Activated CD4-positive, alpha-beta T cell treated with anti-CD3 and anti-CD28 coated beads, Interleukin-2, amount 10 ng/mL, durations not matched to agents 24 days and 14 days (primary cell): ENCODE results near the gene PIK3C2G. TPM values are rescaled to one million over a fixed set of nuclear protein-coding genes. Genes with fewer than 3 reads are reported as not detected.
"Not testable (repeated sequence)": the region's sequence is repeated elsewhere in the genome, so short reads cannot be mapped to it uniquely, and the experiment has no call there.

Experiments
- DNase-seq: peaks from one replicate; pipeline ENCODE4 v3.0.0; 2022
- H3K27ac Mint-ChIP-seq: one replicate; pipeline ENCODE4 v1.8.0; 2022; ENCODE audit warnings: mild to moderate bottlenecking, mixed read lengths
- H3K27me3 Mint-ChIP-seq: one replicate; pipeline ENCODE4 v1.8.0; 2022; ENCODE audit warnings: mixed read lengths
- H3K36me3 Mint-ChIP-seq: one replicate; pipeline ENCODE4 v1.8.0; 2022; ENCODE audit warnings: low read depth, mild to moderate bottlenecking, mixed read lengths
- H3K4me1 Mint-ChIP-seq: one replicate; pipeline ENCODE4 v1.8.0; 2021; ENCODE audit warnings: mixed read lengths
- H3K4me3 Mint-ChIP-seq: one replicate; pipeline ENCODE4 v1.8.0; 2022; ENCODE audit warnings: mild to moderate bottlenecking, moderate library complexity, mixed read lengths
- H3K9me3 Mint-ChIP-seq: one replicate; pipeline ENCODE4 v1.8.0; 2021; ENCODE audit warnings: mixed read lengths
- intact Hi-C: fragments of 100-400 bp; cut with micrococcal nuclease; formaldehyde crosslinking; loops from one replicate; pipeline ENCODE4 v1.15.1; 2023
- total RNA-seq: library from RNA; stranded (reverse); gene quantifications from 2 replicates; pipeline ENCODE4 v1.2.3, GENCODE V29; 2022

Gene PIK3C2G
- total RNA-seq, 1 donor from 2014 or later = not detected

DNA sequence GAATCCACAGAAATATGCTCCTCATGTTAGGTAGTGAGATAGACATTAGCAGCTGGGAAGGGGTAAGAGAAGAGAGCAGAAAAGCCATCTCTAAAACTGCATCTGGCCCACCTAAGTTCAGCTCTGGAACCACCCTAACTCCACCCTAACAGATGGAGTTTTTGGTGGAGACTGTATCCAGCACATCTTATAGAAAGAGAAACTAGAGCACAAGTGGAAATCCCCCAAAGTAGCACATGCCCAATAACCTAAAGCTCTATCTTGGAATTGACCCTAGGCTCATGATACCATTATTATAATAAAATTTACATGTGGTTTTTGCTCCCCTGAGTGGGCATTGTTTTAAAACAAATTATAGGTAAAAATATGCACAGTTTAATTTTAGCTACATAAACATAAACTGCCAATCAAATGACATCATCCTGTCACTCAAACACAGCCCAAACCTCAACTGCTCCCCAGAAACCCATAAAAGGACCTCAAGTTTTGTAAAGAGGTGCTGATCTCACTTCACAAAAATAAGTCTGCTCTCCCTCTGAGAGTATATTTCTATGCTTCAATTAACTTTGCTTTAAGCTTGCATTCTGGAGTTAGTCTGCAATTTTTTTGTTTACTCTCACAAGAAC, 206.4 kb downstream of the PIK3C2G start:
- H3K4me3 Mint-ChIP-seq = no peak overlapping the region
- DNase-seq = no peak
- H3K27me3 Mint-ChIP-seq = no peaks in the 10 kb centered on the region
- no peaks in the 10 kb centered on the region for H3K4me1 Mint-ChIP-seq
- H3K9me3 Mint-ChIP-seq = peaks cover 3% of the 10 kb centered on the region
- H3K36me3 Mint-ChIP-seq = no peaks in the 10 kb centered on the region
- intact Hi-C loops = no loop called here
- no peak overlapping the region for H3K27ac Mint-ChIP-seq

DNA sequence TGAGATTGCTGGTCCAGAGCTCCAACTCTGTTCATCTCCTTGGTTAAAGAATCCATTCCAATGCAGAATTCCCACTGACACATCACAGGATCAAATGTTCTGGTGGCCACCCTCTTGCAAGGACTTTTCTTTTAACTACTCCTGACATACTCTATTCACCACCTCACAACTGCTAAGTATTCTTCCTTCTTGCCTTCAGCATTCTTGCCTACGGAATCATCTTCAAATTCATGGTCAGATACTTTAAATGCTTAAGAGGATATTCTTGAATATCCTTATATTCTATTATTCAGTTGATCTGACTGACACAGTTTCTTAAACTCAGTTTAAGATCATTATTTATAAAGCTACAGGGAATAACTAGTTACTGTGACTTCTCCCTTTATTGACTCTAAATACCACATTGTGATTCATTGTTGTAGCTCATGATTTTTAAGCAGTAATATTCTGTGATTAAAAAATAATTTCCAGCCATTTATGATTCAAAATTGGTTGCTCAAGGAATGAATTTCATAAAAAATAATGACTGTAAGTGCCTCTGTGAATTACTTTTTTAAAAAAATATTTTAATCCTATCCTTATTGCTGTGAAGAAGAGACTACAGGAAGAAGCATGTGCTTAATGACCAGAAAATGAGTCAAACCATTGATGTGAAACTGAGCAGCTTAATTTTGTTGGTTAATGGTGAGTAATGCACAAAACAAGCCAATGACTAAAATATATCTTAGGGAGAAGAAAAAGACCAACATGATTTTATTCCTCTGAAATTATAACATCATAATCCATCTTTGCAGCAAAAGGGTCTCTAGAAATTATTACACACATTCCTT, 207.1 kb downstream of the PIK3C2G start:
- intact Hi-C loops = no loop called here
- Mint-ChIP-seq H3K9me3 (peaks cover 3% of the 10 kb centered on the region), H3K36me3 (no peaks in the 10 kb centered on the region), H3K27ac (no peak overlapping the region), H3K27me3 (no peaks in the 10 kb centered on the region), H3K4me1 (no peaks in the 10 kb centered on the region), H3K4me3 (no peak overlapping the region)
- no peak for DNase-seq

DNA sequence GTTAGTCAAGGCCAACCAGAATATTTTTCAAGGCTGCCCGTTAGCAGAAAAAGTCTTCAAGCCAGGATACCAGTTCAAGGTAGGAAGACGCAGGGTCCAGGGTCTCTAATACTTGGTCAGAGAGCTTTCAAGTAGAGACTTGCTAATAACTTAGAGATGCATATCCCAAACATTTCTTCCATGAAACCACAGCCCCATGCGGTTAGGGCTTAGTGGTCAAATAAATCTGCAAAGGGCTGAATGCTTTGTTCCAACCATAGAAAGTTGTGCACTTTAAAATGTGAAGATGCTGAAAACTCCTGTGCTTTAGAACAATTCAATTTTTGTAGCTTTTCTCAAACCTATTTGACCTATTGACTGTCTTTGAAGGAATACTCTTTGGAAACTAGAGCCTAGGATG, 208.9 kb downstream of the PIK3C2G start:
- Mint-ChIP-seq H3K4me1 (no peaks in the 10 kb centered on the region), H3K36me3 (no peaks in the 10 kb centered on the region), H3K27me3 (no peaks in the 10 kb centered on the region), H3K9me3 (peaks cover 3% of the 10 kb centered on the region), H3K27ac (no peak overlapping the region), H3K4me3 (no peak overlapping the region)
- intact Hi-C loops = no loop called here
- DNase-seq = no peak

DNA sequence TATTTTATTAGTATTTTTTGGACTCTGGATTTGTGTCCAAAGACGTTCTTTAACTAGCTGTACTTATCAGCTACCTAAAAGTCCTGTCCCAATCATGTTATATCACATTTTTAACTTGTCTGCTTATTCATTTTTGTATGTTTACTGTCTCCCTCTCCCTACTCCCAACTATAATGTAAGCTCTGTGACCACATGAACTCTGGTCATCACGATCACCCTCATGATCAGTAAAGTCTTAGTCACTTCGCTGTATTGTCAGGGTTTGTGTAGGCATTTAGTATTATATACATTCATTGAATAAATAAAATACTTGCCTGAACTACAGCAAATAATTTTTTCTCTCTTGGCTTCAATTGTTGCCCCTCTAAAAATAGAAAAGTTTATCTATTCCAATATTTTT, 211.0 kb downstream of the PIK3C2G start:
- no peaks in the 10 kb centered on the region for H3K4me1 Mint-ChIP-seq
- DNase-seq = no peak

DNA sequence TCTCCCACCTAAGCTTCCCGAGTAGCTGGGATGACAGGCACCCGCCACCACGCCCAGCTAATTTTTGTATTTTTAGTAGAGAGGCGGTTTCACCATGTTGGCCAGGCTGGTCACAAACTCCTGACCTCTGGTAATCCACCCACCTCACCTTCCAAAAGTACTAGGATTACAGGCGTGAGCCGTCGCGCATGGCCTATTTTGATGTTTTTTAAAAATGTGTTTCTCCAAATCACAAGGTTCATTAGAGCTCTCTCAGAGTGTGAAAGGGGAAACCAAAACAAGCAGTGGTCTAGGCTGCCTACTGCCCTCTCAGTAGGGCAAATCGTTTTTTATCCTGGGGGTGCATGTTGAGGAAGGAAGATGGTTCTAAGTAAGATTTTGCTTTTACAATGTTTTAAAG, 211.5 kb downstream of the PIK3C2G start:
- Mint-ChIP-seq H3K36me3 (no peaks in the 10 kb centered on the region), H3K27ac (no peak overlapping the region), H3K4me1 (no peaks in the 10 kb centered on the region)

More for the DNA sequence above, 211.0 kb downstream of the PIK3C2G start:
- H3K27me3 Mint-ChIP-seq = no peaks in the 10 kb centered on the region
- H3K9me3 Mint-ChIP-seq = peaks cover 3% of the 10 kb centered on the region
- no peak overlapping the region for H3K27ac Mint-ChIP-seq
- no peaks in the 10 kb centered on the region for H3K36me3 Mint-ChIP-seq
- intact Hi-C loops = no loop called here
- H3K4me3 Mint-ChIP-seq = no peak overlapping the region

DNA sequence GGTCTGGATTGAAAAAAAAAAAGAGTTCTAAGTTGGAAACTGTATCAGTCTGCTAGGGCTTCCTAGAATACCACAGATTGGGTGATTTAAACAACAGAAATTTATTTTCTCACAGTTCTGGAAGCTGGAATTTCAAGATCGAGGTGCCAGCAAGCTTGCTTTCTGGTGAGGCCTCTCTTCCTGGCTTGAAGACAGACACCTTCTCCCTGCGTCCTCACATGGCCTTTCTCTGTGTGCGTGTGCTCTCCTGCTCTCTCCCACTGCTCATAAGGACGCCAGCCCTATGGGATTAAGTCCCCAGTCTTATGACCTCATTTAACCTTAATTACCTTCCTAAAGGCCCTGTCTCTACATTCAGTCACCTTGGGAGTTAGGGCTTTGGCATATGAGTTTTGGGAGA, 215.5 kb downstream of the PIK3C2G start:
- intact Hi-C loops = no loop called here
- H3K9me3 Mint-ChIP-seq = no peaks in the 10 kb centered on the region
- H3K27me3 Mint-ChIP-seq = no peaks in the 10 kb centered on the region
- no peaks in the 10 kb centered on the region for H3K36me3 Mint-ChIP-seq
- H3K27ac Mint-ChIP-seq = no peak overlapping the region
- H3K4me3 Mint-ChIP-seq = no peak overlapping the region
- H3K4me1 Mint-ChIP-seq = no peaks in the 10 kb centered on the region
- no peak for DNase-seq

More for the DNA sequence above, 211.5 kb downstream of the PIK3C2G start:
- intact Hi-C loops = no loop called here
- H3K4me3 Mint-ChIP-seq = no peak overlapping the region
- H3K9me3 Mint-ChIP-seq = peaks cover 3% of the 10 kb centered on the region
- no peak for DNase-seq
- no peaks in the 10 kb centered on the region for H3K27me3 Mint-ChIP-seq

DNA sequence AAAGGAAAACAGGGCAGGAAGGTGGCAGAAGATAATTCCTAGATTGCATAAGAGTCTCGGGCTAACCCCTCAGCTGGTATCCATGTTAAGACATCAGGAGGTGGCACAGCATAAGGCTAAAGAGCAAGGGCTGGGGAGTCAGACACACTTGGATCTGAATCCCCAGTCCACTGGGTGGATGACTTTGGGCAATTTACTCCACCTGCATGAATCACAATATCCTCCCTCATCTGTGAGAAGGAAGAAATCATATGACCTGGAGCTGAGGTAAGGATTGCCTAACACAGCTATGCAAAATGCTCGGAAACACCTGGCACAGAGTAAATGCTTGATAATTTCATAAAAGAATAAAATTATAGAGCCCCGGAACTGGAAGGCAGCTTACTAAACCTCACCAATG, 217.9 kb downstream of the PIK3C2G start:
- H3K27me3 Mint-ChIP-seq = no peaks in the 10 kb centered on the region
- H3K9me3 Mint-ChIP-seq = no peaks in the 10 kb centered on the region
- H3K36me3 Mint-ChIP-seq = no peaks in the 10 kb centered on the region
- intact Hi-C loops = no loop called here
- H3K4me1 Mint-ChIP-seq = no peaks in the 10 kb centered on the region
- no peak overlapping the region for H3K27ac Mint-ChIP-seq
- DNase-seq = no peak
- H3K4me3 Mint-ChIP-seq = no peak overlapping the region

DNA sequence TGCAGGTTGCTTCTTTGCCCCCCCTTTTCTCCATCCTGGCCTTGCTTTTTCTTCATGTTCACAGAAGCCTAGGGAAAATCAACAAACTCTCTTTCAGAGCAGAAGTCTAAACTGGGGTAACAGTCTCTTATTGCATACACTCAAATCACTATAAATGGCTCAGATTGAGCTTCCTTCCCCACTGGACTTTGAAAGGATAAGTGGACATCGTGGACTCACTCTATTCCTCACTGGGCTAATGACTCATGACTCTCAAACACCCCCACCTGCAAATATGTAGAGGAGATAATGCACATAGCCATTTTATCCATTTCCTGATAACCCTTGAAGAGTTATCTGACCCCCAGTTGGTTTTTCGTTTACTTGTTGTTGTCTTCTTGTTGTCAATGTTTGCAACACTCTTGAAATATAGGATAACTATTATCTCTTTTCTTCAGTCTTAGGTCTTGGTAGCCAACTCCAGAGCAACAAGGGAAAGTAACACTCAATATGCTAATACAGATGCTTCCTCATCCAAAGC, 221.3 kb downstream of the PIK3C2G start:
- Mint-ChIP-seq H3K4me1 (no peaks in the 10 kb centered on the region), H3K27ac (no peak overlapping the region), H3K36me3 (no peaks in the 10 kb centered on the region), H3K4me3 (no peak overlapping the region), H3K9me3 (no peaks in the 10 kb centered on the region), H3K27me3 (no peaks in the 10 kb centered on the region)
- DNase-seq = no peak
- intact Hi-C loops = no loop called here

DNA sequence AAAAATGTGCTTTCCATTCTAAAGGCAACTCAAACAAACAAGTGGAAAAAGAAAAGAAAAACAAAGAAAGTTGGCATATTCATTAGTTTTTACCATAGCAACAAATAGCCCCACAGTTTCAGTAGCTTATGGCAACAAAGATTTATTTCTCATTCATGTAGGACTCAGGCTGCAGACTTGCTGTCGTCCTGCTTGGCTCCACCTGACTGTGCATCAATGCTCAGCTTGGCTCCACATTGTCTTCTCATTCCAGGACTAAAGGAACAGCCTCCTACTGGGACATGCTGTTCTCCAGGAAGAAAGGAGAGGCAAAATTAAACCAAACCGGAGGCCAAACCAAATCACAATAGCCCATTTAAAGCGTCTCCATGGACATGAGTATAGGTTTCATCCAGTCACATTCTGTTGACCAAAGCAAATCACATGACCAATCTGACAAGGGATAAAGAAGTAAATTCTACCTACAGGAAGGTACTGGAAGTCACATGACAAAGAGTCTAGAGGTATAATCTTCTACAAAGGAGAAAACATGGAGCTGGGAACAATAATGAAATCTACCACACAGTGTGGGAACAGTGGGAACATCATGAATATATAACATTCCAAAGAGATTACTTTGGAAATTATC, 222.5 kb downstream of the PIK3C2G start:
- Mint-ChIP-seq H3K4me3 (no peak overlapping the region), H3K27me3 (no peaks in the 10 kb centered on the region), H3K4me1 (no peaks in the 10 kb centered on the region), H3K27ac (no peak overlapping the region), H3K36me3 (no peaks in the 10 kb centered on the region), H3K9me3 (no peaks in the 10 kb centered on the region)
- no peak for DNase-seq
- intact Hi-C loops = no loop called here

DNA sequence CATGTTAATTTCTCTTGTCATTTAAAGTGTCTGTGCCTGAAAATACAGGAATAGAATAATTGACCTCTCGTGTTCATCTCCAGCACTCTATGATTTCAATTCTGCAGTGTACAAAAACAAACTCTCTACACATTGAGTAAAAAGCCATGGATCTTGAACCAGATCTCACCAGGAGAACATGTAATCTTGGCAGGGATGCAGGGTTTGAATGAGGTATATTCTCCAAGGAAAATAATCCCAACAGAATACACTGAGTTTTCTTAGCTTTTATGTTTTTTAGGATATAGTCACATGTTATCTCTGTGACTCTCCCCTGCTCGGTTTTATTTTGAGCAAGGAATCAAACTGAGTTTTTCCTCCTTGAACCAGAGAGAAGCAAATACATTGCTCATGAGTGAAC, 224.7 kb downstream of the PIK3C2G start:
- Mint-ChIP-seq H3K9me3 (no peaks in the 10 kb centered on the region), H3K27ac (no peak overlapping the region), H3K36me3 (no peaks in the 10 kb centered on the region), H3K27me3 (no peaks in the 10 kb centered on the region), H3K4me1 (no peaks in the 10 kb centered on the region), H3K4me3 (no peak overlapping the region)
- intact Hi-C loops = no loop called here
- no peak for DNase-seq

DNA sequence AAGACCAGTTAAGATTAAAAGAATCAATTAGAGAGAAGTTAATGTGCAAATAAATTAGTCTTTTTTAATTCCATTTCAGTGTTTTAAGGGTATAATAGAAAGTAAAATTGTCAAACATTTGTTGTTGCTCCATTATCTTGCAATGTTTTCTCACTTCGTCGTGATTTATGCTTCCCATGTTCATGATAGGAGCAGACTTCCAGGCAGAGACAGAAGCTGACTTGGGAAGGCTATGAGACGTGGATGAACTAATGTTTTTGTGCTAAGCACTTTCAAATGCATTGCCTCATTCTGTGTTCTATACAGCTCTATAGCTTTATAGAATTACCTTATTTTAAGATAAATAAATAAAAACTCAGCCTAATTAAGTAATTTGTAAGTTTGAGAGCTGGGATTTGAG, 226.2 kb downstream of the PIK3C2G start:
- no peaks in the 10 kb centered on the region for H3K9me3 Mint-ChIP-seq
- no peaks in the 10 kb centered on the region for H3K36me3 Mint-ChIP-seq
- DNase-seq = no peak
- intact Hi-C loops = no loop called here
- H3K27me3 Mint-ChIP-seq = no peaks in the 10 kb centered on the region
- no peak overlapping the region for H3K4me3 Mint-ChIP-seq
- H3K27ac Mint-ChIP-seq = no peak overlapping the region
- H3K4me1 Mint-ChIP-seq = no peaks in the 10 kb centered on the region

DNA sequence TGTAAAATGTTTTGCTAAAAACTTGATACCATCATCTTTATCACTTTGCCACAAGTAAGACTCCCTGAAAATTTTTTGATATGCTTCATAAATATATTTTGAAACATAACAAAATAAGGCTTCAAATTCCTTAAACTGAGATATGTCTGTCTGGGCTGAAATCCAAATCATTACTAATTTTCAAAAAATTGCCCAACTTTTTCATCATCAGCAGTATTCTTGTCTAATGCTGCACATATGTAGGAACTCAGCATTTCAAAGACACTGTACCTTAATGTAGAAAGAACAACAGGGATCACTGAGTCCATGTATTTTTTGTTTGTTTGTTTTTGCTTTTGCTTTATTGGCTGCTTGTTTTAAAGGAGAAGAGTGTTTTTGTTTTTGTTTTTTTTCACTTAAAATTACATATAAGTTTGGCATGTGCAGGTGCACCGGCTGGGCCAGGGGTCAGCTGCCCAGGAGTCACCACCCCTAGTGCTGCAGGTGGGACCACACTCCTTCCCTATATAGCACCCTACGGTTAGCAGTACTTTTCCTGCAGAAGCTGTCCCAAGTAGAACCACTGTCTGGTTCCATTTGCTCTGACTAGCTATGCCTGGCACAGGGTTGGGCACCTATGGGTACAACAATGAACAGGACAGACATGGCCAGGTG, 231.2 kb downstream of the PIK3C2G start:
- intact Hi-C loops = no loop called here
- Mint-ChIP-seq H3K4me1 (no peaks in the 10 kb centered on the region), H3K27me3 (no peaks in the 10 kb centered on the region), H3K36me3 (no peaks in the 10 kb centered on the region), H3K27ac (no peak overlapping the region), H3K9me3 (no peaks in the 10 kb centered on the region), H3K4me3 (no peak overlapping the region)
- DNase-seq = no peak

DNA sequence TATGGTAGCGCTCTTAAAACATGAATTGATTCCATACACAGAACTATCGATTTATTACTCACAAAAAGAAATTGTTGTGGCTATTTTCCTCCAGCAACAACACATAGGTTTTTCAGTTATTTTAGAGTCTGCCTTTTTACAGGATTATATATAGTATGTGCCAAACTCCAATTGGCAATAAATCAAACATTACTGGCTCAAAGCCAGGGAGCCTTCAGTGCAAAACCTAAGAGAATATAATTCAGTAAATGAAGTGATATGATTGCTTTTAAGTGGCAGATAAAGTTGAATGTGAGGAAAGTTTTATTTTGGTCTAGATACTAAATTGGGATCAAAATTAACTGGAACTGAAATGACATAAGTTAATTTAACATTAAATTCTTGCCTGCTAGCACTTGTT, 234.8 kb downstream of the PIK3C2G start:
- Mint-ChIP-seq H3K4me1 (no peaks in the 10 kb centered on the region), H3K27me3 (no peaks in the 10 kb centered on the region), H3K4me3 (no peak overlapping the region), H3K27ac (no peak overlapping the region), H3K36me3 (no peaks in the 10 kb centered on the region), H3K9me3 (peaks cover 3% of the 10 kb centered on the region)
- intact Hi-C loops = no loop called here
- DNase-seq = no peak

DNA sequence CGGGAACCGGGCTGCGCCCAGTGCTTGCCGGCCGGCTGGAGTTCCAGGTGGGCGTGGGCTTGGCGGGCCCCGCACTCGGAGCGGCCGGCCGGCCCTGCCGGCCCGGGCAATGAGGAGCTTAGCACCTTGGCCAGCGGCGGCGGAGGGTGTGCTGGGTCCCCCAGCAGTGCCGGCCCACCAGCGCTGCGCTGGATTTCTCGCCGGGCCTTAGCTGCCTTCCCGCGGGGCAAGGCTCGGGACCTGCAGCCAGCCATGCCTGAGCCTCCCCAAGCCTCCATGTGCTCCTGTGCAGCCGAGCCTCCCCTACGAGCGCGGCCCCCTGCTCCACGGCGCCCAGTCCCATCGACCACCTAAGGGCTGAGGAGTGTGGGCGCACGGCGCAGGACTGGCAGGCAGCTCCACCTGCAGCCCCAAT, 238.8 kb downstream of the PIK3C2G start:
- H3K4me3 Mint-ChIP-seq, intact Hi-C loops, H3K36me3 Mint-ChIP-seq, H3K27me3 Mint-ChIP-seq, H3K27ac Mint-ChIP-seq, H3K4me1 Mint-ChIP-seq, H3K9me3 Mint-ChIP-seq, DNase-seq: not testable (repeated sequence)
